Activated T-cell treated with anti-CD3 and anti-CD28 coated beads, Interleukin-2, amount 50 U/mL, for 4 hours (primary cell): ENCODE measurements around the gene WDR37. TPM values are rescaled to one million over a fixed set of nuclear protein-coding genes. Genes with fewer than 3 reads are reported as not detected.

Experiments
- ATAC-seq, 2 donors: fragments of 200-7000 bp; cut with Tn5 transposase; one replicate each; pipeline ENCODE4 v1.10.0; 2021
- DNase-seq: peaks from one replicate; pipeline ENCODE4 v3.0.0-alpha.2; 2020
- H3K27me3 Mint-ChIP-seq: one replicate; pipeline ENCODE4 v1.8.0; 2021; ENCODE audit warnings: low read depth, mixed read lengths
- H3K36me3 Mint-ChIP-seq: one replicate; pipeline ENCODE4 v1.8.0; 2022; ENCODE audit warnings: mixed read lengths; ENCODE audit not compliant: insufficient read depth
- H3K4me1 Mint-ChIP-seq: one replicate; pipeline ENCODE4 v1.8.0; 2021; ENCODE audit warnings: low read depth, mixed read lengths
- H3K4me3 Mint-ChIP-seq: one replicate; pipeline ENCODE4 v1.8.0; 2021; ENCODE audit warnings: mild to moderate bottlenecking, moderate library complexity, mixed read lengths
- H3K9me3 Mint-ChIP-seq: one replicate; pipeline ENCODE4 v1.8.0; 2021; ENCODE audit warnings: mixed read lengths
- total RNA-seq, 3 donors: library from RNA; stranded (reverse); gene quantifications; one replicate each; pipeline ENCODE4 v1.2.1, GENCODE V29; 2021

The WDR37 gene
- total RNA-seq, 3 donors from 2014 or later: 10.5 to 13.5 (median 12.2) TPM

- Mint-ChIP-seq H3K9me3 (no peaks in the 10 kb centered on the region), H3K36me3 (no peaks in the 10 kb centered on the region), H3K4me3 (no peak overlapping the region), H3K27me3 (peaks cover 8% of the 10 kb centered on the region), H3K4me1 (no peaks in the 10 kb centered on the region)
- ATAC-seq (no peak), DNase-seq (no peak)
Observed at GRCh38 chr10:1169186-1169885, 113.2 kb downstream of the WDR37 start.

GRCh38 chr10:1169981-1170866, 114.0 kb downstream of the WDR37 start:
- Mint-ChIP-seq H3K36me3 (no peaks in the 10 kb centered on the region), H3K9me3 (no peaks in the 10 kb centered on the region), H3K4me1 (no peaks in the 10 kb centered on the region), H3K27me3 (peaks cover 8% of the 10 kb centered on the region), H3K4me3 (no peak overlapping the region)
- no peak for DNase-seq
- no peak for ATAC-seq

- Mint-ChIP-seq H3K36me3 (no peaks in the 10 kb centered on the region), H3K27me3 (peaks cover 8% of the 10 kb centered on the region), H3K4me3 (no peak overlapping the region), H3K4me1 (no peaks in the 10 kb centered on the region), H3K9me3 (no peaks in the 10 kb centered on the region)
- DNase-seq (no peak), ATAC-seq (no peak)
Observed at GRCh38 chr10:1170867-1171180, 114.6 kb downstream of the WDR37 start.

- ATAC-seq: no peak
Observed at GRCh38 chr10:1171182-1171581, 115.0 kb downstream of the WDR37 start.

GRCh38 chr10:1171586-1171985, 115.4 kb downstream of the WDR37 start:
- Mint-ChIP-seq H3K9me3 (no peaks in the 10 kb centered on the region), H3K36me3 (no peaks in the 10 kb centered on the region), H3K4me1 (no peaks in the 10 kb centered on the region), H3K27me3 (peaks cover 8% of the 10 kb centered on the region), H3K4me3 (no peak overlapping the region)
- DNase-seq: no peak
- ATAC-seq: no peak

More at GRCh38 chr10:1171182-1171581, 115.0 kb downstream of the WDR37 start:
- no peaks in the 10 kb centered on the region for H3K4me1 Mint-ChIP-seq
- no peak overlapping the region for H3K4me3 Mint-ChIP-seq
- H3K27me3 Mint-ChIP-seq: peaks cover 8% of the 10 kb centered on the region
- H3K36me3 Mint-ChIP-seq: no peaks in the 10 kb centered on the region
- no peaks in the 10 kb centered on the region for H3K9me3 Mint-ChIP-seq
- DNase-seq: no peak

- no peaks in the 10 kb centered on the region for H3K36me3 Mint-ChIP-seq
- DNase-seq: no peak
- ATAC-seq: no peak
- H3K27me3 Mint-ChIP-seq: peaks cover 7% of the 10 kb centered on the region
- no peak overlapping the region for H3K4me3 Mint-ChIP-seq
- no peaks in the 10 kb centered on the region for H3K9me3 Mint-ChIP-seq
- H3K4me1 Mint-ChIP-seq: no peaks in the 10 kb centered on the region
Observed at GRCh38 chr10:1172256-1172984, 116.2 kb downstream of the WDR37 start.

GRCh38 chr10:1173091-1173490, 116.9 kb downstream of the WDR37 start:
- H3K4me3 Mint-ChIP-seq: no peak overlapping the region
- H3K9me3 Mint-ChIP-seq: no peaks in the 10 kb centered on the region
- DNase-seq (no peak), ATAC-seq (no peak)
- H3K27me3 Mint-ChIP-seq: peaks cover 5% of the 10 kb centered on the region
- no peaks in the 10 kb centered on the region for H3K36me3 Mint-ChIP-seq
- H3K4me1 Mint-ChIP-seq: no peaks in the 10 kb centered on the region

- H3K27me3 Mint-ChIP-seq: no peaks in the 10 kb centered on the region
- no peaks in the 10 kb centered on the region for H3K9me3 Mint-ChIP-seq
- H3K4me3 Mint-ChIP-seq: no peak overlapping the region
- DNase-seq: no peak
- no peaks in the 10 kb centered on the region for H3K36me3 Mint-ChIP-seq
- no peak for ATAC-seq
- no peaks in the 10 kb centered on the region for H3K4me1 Mint-ChIP-seq
Observed at GRCh38 chr10:1174022-1174421, 117.8 kb downstream of the WDR37 start.

GRCh38 chr10:1175956-1176565, 119.9 kb downstream of the WDR37 start:
- no peak for DNase-seq
- no peaks in the 10 kb centered on the region for H3K36me3 Mint-ChIP-seq
- H3K4me3 Mint-ChIP-seq: no peak overlapping the region
- H3K4me1 Mint-ChIP-seq: no peaks in the 10 kb centered on the region
- no peaks in the 10 kb centered on the region for H3K9me3 Mint-ChIP-seq
- peaks cover 2% of the 10 kb centered on the region for H3K27me3 Mint-ChIP-seq
- no peak for ATAC-seq

- no peak overlapping the region for H3K4me3 Mint-ChIP-seq
- ATAC-seq: no peak
- H3K4me1 Mint-ChIP-seq: no peaks in the 10 kb centered on the region
- no peaks in the 10 kb centered on the region for H3K36me3 Mint-ChIP-seq
- no peaks in the 10 kb centered on the region for H3K9me3 Mint-ChIP-seq
- H3K27me3 Mint-ChIP-seq: peaks cover 2% of the 10 kb centered on the region
- no peak for DNase-seq
Observed at GRCh38 chr10:1177936-1178335, 121.8 kb downstream of the WDR37 start.

GRCh38 chr10:1178506-1178905, 122.3 kb downstream of the WDR37 start:
- no peak overlapping the region for H3K4me3 Mint-ChIP-seq
- H3K4me1 Mint-ChIP-seq: no peaks in the 10 kb centered on the region
- ATAC-seq (no peak), DNase-seq (no peak)
- H3K9me3 Mint-ChIP-seq: no peaks in the 10 kb centered on the region
- peaks cover 4% of the 10 kb centered on the region for H3K27me3 Mint-ChIP-seq
- H3K36me3 Mint-ChIP-seq: no peaks in the 10 kb centered on the region

GRCh38 chr10:1179346-1180070, 123.3 kb downstream of the WDR37 start:
- H3K36me3 Mint-ChIP-seq: no peaks in the 10 kb centered on the region
- H3K9me3 Mint-ChIP-seq: no peaks in the 10 kb centered on the region
- no peaks in the 10 kb centered on the region for H3K4me1 Mint-ChIP-seq
- ATAC-seq: no peak
- DNase-seq: no peak
- peaks cover 6% of the 10 kb centered on the region for H3K27me3 Mint-ChIP-seq
- H3K4me3 Mint-ChIP-seq: no peak overlapping the region

GRCh38 chr10:1180071-1180730, 124.0 kb downstream of the WDR37 start:
- peaks cover 6% of the 10 kb centered on the region for H3K27me3 Mint-ChIP-seq
- DNase-seq (no peak), ATAC-seq (no peak)
- no peak overlapping the region for H3K4me3 Mint-ChIP-seq
- H3K9me3 Mint-ChIP-seq: no peaks in the 10 kb centered on the region
- H3K36me3 Mint-ChIP-seq: no peaks in the 10 kb centered on the region
- H3K4me1 Mint-ChIP-seq: no peaks in the 10 kb centered on the region
